HG03571 (cell line): ENCODE measurements around the gene SPEF2.
A peak's percentile ranks its signal among the peaks of the same experiment; 100 is the strongest.

ENCODE experiments used
- ATAC-seq: cut with Tn5 transposase; IDR thresholded peaks from one replicate; pipeline ENCODE4 v1.9.1; 2021; ENCODE audit not compliant: unreplicated experiment

The SPEF2 gene, protein sequence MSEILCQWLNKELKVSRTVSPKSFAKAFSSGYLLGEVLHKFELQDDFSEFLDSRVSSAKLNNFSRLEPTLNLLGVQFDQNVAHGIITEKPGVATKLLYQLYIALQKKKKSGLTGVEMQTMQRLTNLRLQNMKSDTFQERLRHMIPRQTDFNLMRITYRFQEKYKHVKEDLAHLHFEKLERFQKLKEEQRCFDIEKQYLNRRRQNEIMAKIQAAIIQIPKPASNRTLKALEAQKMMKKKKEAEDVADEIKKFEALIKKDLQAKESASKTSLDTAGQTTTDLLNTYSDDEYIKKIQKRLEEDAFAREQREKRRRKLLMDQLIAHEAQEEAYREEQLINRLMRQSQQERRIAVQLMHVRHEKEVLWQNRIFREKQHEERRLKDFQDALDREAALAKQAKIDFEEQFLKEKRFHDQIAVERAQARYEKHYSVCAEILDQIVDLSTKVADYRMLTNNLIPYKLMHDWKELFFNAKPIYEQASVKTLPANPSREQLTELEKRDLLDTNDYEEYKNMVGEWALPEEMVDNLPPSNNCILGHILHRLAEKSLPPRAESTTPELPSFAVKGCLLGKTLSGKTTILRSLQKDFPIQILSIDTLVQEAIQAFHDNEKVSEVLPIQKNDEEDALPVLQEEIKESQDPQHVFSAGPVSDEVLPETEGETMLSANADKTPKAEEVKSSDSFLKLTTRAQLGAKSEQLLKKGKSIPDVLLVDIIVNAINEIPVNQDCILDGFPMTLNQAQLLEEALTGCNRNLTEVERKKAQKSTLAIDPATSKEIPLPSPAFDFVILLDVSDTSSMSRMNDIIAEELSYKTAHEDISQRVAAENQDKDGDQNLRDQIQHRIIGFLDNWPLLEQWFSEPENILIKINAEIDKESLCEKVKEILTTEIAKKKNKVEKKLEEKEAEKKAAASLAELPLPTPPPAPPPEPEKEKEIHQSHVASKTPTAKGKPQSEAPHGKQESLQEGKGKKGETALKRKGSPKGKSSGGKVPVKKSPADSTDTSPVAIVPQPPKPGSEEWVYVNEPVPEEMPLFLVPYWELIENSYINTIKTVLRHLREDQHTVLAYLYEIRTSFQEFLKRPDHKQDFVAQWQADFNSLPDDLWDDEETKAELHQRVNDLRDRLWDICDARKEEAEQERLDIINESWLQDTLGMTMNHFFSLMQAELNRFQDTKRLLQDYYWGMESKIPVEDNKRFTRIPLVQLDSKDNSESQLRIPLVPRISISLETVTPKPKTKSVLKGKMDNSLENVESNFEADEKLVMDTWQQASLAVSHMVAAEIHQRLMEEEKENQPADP (N-terminal part only)

GRCh38 chr5:35617435-35618303 lies at the start of gene SPEF2:
TSS of gene SPEF2 (plus strand) at chr5:35617863. CDS start at chr5:35617998, 135 bp downstream.
- peak; percentile 80 for ATAC-seq

DNA sequence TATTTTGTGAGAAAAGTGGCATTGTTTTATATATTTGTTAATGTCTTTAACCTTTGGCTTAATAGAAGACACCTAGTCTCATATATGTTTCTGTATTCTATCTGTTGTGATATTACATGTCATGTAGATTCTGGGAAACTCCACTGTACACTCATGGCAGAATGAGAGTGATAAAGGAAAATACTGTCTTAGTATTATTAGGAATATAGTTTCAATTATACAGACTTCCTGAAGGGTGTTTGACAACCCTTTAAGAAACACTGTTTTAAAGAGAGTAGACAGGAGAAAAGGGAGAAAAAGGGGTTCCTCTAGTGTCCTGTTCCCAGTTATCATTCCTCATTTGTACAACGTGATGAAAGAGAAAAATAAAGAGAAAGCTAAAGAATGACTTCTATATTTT lies 42.1 kb upstream of the SPEF2 start:
- no peak for ATAC-seq

GRCh38 chr5:35587419-35587818 lies 30.2 kb upstream of the SPEF2 start:
- no peak for ATAC-seq

DNA sequence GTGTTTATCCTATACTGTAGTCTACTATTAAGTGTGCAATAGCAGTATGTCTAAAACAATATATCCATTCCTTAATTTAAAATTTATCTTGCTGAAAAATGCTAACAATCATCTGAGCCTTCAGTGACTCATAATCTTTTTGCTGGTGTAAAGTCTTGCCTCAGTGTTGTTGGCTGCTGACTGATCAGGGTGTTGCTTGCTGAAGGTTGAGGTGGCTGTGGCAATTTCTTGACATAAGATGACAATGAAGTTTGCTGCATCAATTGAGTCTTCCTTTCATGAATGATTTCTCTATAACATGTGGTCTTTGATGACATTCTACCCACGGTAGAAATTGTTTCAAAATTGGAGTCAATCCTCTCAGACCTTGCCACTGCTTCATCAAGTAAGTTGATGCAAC lies 24.3 kb upstream of the SPEF2 start:
- ATAC-seq: no peak

DNA sequence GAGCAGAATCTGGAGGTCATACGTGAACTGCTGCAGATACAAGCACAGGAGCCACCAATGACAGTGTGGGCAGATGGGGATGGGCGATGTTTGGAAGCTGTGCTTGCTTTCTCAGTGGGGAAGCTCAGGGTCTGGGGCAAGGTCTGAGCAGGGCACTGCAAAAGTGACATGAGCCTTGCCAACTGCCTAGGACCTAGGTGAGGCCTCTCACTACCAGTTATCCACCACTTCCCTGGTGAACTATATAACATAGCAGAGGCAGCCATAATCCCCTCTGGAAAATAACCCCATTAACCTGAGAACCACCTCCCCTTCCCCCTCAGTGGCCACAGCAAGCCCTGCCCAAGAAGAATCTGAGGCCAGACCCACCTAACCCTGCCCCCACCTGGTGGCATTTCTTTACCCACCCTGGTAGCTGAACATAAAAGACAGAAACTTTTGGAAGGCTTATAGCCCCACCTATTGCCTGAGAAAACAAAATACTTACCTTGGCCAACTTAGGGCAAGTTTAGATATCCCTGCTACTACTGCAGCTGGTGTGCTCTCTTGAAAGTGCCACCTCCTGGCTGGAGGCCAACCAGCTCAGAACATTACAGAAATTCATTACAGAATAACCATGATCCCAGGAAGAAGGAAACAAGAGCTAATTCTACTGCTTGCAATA lies 18.8 kb upstream of the SPEF2 start:
- no peak for ATAC-seq

DNA sequence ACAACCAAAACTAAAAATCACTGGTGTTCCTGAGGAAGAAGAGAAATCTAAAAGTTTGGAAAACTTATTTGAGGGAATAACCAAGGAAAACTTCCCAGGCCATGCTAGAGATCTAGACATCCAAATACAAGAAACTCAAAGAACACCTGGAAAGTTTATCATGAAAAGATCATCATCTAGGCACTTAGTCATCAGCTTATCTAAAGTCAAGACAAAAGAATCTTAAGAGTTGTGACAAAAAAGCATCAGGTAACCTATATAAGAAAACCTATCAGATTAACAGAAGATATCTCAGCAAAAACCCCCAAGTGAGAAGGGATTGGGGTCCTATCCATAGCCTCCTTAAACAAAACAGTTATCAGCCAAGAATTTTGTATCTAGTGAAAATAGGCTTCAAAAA lies 17.1 kb upstream of the SPEF2 start:
- ATAC-seq: no peak

- ATAC-seq: no peak
Observed at GRCh38 chr5:35608881-35609779, 8.5 kb upstream of the SPEF2 start.

- ATAC-seq: no peak
Observed at GRCh38 chr5:35617060-35617434, 616 bp upstream of the SPEF2 start.

DNA sequence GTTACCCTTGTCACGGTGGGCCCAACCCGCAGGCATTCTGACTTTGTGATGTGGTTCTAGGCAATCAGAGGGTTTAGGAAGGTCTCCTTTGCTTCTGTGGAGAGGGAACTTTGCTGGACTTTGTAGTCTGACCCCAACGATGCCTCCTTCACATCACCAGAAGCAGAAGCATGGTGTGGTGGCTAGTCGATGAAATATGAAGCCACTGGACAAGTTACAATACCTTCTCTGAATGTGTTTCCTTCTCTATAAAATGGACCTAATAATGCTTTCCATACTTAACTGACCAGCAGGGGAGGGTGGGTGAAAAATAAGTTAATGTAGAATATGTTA lies 607 bp downstream of the SPEF2 start:
- ATAC-seq: no peak

DNA sequence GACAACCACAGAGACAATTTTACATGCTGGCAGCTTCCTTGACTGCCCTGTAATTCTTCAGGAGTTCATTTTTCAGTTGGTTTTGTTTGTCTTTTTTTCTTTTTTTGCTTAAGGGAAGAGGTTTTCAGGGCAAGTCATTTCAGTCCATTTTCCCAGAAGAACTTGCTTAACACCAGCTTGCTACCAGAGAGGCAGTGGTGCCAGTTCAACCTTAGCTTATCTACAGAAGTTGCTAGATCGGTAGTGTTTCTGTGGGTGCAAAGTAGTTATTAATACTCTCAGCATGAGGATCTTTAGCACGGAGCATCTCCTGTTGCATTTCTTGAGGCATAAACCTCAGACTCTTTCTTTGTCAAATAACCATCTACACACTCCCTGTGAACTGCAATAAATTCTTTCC lies 1.1 kb downstream of the SPEF2 start:
- ATAC-seq: no peak

GRCh38 chr5:35622974-35623373 lies 5.3 kb downstream of the SPEF2 start:
- no peak for ATAC-seq

- no peak for ATAC-seq
Observed at GRCh38 chr5:35623991-35624390, 6.3 kb downstream of the SPEF2 start.

GRCh38 chr5:35626108-35626507 lies 8.4 kb downstream of the SPEF2 start:
- no peak for ATAC-seq

GRCh38 chr5:35626553-35626952 lies 8.9 kb downstream of the SPEF2 start:
- ATAC-seq: no peak

GRCh38 chr5:35634326-35634725 lies 16.7 kb downstream of the SPEF2 start:
- ATAC-seq: no peak

GRCh38 chr5:35640623-35641022 lies 23.0 kb downstream of the SPEF2 start:
- ATAC-seq: no peak

DNA sequence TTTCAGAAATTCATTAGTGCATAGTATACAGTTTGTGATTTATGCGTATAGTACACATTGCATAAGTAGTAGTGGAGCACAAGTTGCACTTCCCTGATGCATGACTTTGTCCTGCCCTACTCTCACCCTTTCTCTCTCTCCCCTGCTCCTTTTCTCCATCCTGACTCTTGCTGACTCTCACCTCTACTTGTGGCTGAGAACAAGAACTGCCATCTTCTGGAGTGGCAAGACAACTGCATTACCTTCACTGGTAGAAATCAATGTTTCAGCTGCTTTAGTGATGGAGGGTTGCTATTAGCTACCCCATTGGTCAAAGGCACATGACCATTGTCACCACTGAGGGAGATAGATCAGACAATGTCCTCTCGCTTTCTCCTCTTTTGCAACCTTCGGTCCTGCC lies 26.9 kb downstream of the SPEF2 start:
- ATAC-seq: no peak

- ATAC-seq: no peak
Observed at GRCh38 chr5:35647128-35647527, 29.5 kb downstream of the SPEF2 start.

DNA sequence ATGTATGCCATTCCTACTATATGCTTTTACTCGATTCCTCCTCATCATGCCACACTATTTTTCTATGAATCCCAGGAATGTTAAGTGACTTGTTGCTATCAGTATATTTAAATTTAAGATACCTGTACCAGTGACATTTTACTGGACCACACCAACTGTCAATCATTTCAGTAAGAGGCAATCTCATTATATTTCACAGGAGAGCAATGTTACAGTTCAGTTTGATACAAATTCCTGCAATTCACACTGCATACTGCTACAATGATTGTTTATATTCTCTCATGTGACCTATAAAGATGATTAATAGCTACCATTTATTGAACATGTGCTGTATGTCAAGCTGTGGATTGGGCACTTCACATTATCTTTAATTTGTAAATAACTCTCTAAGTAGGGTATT lies 30.0 kb downstream of the SPEF2 start:
- ATAC-seq: no peak
